Purkinje cell (primary cell): ENCODE data around the gene AQP2. TPM values are rescaled to one million over a fixed set of nuclear protein-coding genes. Genes with fewer than 3 reads are reported as not detected.

Experiments used
- polyA plus RNA-seq: library from polyadenylated mRNA; unstranded; fragments of >200 nt; fragmentation: Nextera tagmentation; gene quantifications from 2 replicates; pipeline ENCODE4 v1.2.1, GENCODE V29; 2014

Gene AQP2, protein sequence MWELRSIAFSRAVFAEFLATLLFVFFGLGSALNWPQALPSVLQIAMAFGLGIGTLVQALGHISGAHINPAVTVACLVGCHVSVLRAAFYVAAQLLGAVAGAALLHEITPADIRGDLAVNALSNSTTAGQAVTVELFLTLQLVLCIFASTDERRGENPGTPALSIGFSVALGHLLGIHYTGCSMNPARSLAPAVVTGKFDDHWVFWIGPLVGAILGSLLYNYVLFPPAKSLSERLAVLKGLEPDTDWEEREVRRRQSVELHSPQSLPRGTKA
- not detected in 2 replicates for polyA plus RNA-seq

DNA sequence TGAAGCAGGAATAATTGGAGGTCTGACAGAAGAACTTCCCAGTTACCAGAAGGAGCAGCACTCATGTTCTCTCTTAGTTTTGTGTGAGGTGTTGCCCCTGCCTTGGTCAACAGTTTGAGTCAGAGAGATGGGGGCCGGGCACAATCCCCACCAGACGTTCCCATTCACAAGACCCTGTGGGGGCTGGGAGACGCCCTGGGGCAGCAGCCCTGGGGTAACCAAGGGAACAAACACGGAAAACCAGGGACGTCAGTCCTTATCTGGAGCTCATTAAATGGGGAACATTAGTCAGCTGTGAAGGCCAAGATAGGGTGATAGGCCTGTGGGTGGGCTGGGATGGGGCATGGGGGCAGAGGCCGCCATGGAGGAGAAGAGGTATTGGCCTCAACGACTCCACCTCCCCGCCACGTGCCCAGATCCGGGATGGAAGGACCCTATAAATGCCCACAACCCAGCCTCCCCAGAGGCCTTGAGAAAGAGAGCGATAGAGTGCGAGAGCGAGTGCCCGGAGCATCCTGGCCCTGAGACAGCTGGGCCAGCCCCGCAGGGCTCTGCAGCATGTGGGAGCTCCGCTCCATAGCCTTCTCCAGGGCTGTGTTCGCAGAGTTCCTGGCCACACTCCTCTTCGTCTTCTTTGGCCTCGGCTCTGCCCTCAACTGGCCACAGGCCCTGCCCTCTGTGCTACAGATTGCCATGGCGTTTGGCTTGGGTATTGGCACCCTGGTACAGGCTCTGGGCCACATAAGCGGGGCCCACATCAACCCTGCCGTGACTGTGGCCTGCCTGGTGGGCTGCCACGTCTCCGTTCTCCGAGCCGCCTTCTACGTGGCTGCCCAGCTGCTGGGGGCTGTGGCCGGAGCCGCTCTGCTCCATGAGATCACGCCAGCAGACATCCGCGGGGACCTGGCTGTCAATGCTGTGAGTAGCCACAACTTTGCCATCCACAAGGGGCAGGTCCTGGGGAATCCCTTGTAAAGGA lies at the start of gene AQP2:
Gene AQP2 (plus strand): TSS at position 465 of the 979 bp plus-strand sequence. CDS start 94 bp downstream, at position 559.

DNA sequence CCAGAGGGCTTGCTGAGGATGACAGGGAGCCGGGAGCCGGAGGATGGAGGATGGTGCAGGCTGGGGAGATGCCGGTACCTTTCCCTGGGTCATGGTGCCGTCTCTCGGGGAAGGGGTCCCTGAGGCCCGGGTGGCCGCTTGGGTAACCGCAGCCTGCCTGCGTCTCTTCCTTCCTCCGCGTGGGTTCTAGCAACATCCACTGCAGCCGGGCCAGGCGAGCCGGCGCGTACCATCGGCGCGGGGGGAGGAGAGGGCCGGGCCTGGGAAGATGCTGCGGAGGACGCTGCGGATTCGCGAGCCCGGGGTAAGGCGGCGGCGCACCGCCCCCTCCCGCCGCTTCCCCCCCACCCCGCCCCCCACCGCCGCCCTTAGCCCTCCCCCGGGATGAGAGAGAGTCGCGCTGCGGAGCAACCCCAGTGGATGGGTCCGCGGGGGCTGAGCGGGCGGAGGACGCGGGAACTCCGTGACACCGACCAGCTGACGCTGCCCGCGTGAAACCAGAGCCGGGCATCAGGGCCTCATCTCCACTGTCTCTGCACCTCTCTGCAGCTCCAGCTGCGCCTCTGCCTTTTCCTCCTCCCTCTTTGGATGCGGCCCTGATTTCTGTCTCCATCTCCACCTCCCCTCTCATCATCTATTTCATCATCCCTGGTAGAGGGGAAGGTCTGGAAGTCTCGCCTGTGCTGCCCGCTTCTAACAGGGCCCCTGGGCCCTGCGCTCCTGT lies 46.7 kb upstream of the AQP2 start, which contains the start of gene FAIM2:
Gene FAIM2 (minus strand): TSS at position 201 of the 724 bp plus-strand sequence. CDS start 108 bp downstream, at position 93.

DNA sequence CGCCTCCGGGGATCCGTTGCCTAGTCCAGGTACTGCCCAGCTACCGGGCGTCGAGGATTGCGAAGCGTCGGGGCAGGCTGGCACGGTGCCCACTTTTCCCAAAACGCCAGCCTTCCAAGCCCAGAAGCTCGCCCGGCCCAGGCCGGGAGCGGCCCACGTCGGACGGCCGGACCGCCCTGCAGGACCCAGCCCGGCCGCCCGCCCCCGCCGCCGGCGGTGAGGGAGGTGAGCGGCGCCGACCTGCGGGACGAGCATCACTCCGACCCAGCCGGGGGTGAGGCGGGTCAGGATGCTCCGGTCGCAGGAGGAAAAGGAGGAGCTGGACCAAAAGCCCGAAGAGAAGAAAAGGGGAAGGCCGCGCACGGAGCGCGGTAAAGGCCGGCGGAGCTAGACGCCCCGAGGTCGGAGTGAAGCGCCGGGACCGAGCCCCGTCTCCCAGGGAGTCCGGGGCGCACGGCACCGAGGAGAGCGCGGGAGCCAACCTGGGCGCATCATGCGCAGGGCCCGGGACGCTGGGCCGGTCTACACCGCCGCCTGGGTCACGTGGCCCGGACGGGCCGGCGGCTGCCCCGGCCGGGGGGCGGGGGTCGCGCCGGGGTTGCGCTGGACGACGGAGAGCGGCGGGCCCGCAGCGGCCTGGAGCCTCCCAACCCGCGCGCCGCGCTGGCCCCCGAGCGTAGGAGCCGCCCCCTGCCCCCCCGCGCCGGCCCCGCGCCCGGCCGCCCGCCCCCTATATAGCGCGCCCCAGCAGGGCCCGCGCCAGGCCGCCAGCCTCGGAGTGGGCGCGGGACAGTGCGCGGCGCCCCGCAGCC lies 10.8 kb downstream of the AQP2 start, which contains the start of gene AQP5:
Gene AQP5 (plus strand): TSS at position 762 of the 812 bp plus-strand sequence. CDS start 146 bp downstream, outside the sequence.

DNA sequence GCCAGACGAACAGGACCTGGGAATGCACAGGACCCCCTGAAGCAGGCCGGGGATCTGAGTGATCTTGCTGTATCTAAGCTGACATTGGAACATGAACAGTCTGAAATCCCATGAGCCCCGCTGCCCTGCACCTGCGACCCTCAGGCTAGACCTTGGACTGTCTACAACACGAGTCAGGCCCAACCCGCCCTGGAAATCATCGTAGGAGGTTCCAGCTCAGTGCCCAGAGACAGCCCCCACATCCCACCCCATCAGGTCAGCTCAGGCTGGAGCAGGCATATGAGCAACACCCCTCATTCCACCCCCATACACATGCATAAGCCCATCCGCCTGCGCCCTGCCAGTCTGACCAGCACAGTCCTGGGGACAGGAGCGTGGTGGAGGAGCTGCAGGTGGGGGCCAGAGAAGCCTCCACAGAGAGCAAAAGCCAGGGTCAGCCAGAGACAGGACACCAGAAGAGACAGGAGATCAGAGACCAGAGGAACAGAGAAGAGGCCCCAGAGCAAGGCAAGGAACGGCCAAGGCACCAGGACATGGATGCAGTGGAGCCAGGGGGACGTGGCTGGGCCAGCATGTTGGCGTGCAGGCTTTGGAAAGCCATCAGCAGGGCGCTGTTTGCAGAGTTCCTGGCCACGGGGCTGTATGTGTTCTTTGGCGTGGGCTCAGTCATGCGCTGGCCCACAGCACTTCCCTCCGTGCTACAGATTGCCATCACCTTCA lies 22.3 kb downstream of the AQP2 start, which contains the start of gene AQP6:
Gene AQP6 (plus strand): TSS at position 307 of the 720 bp plus-strand sequence. CDS start 227 bp downstream, at position 534.

Other genes with a start within 250 kb of the AQP2 start
- gene FMNL3, start 243.3 kb upstream of the AQP2 start, polyA plus RNA-seq, result 0.03 and 0.60 TPM in 2 replicates
- gene TMBIM6, start 209.2 kb upstream of the AQP2 start, polyA plus RNA-seq, result 465 and 709 TPM in 2 replicates
- gene NCKAP5L, start 122.3 kb upstream of the AQP2 start, polyA plus RNA-seq, result 0.22 and 0.59 TPM in 2 replicates
- 0.66 and 2.3 TPM in 2 replicates for gene BCDIN3D, start 107.6 kb upstream of the AQP2 start, polyA plus RNA-seq
- 846 and 1,023 TPM in 2 replicates for gene FAIM2, start 46.8 kb upstream of the AQP2 start, polyA plus RNA-seq
- not detected in 2 replicates for gene AQP5, start 11.1 kb downstream of the AQP2 start, polyA plus RNA-seq
- gene AQP6, start 22.2 kb downstream of the AQP2 start, polyA plus RNA-seq, result 0.12 TPM in 1 of 2 replicates, not detected in the other
- gene RACGAP1, start 74.8 kb downstream of the AQP2 start, polyA plus RNA-seq, result 5.0 and 5.4 TPM in 2 replicates
- gene ASIC1, start 106.9 kb downstream of the AQP2 start, polyA plus RNA-seq, result 14.0 and 20.6 TPM in 2 replicates
- gene SMARCD1, start 134.6 kb downstream of the AQP2 start, polyA plus RNA-seq, result 4.7 and 6.0 TPM in 2 replicates
- 0.25 and 3.1 TPM in 2 replicates for gene GPD1, start 153.3 kb downstream of the AQP2 start, polyA plus RNA-seq
- 492 and 586 TPM in 2 replicates for gene COX14, start 161.5 kb downstream of the AQP2 start, polyA plus RNA-seq
- gene CERS5, start 216.6 kb downstream of the AQP2 start, polyA plus RNA-seq, result 11.2 and 12.0 TPM in 2 replicates